Activated CD4-positive, alpha-beta T cell treated with anti-CD3 and anti-CD28 coated beads, Interleukin-2, amount 10 ng/mL, durations not matched to agents 7 days and 5 days (primary cell): ENCODE data around the gene DRD1. TPM values are rescaled to one million over a fixed set of nuclear protein-coding genes. Genes with fewer than 3 reads are reported as not detected.
A peak's percentile ranks its signal among the peaks of the same experiment; 100 is the strongest.
"Not testable (repeated sequence)": the region's sequence is repeated elsewhere in the genome, so short reads cannot be mapped to it uniquely, and the experiment has no call there.

Experiments
- CTCF ChIA-PET: fragments of 350-600 bp; sonication (Branson Sonifier 250); formaldehyde crosslinking; loops from one replicate; lab custom pipeline; 2021; ENCODE audit warnings: antibody characterized with exemption; lab: Charles Lee
- POLR2A ChIA-PET: fragments of 350-600 bp; sonication (Branson Sonifier 250); formaldehyde crosslinking; loops from one replicate; lab custom pipeline; 2021; ENCODE audit warnings: antibody characterized with exemption; lab: Charles Lee
- DNase-seq: peaks from one replicate; pipeline ENCODE4 v3.0.0-alpha.2; 2020
- H3K27ac Mint-ChIP-seq: one replicate; pipeline ENCODE4 v1.8.0; 2021; ENCODE audit warnings: mild to moderate bottlenecking, moderate library complexity, mixed read lengths
- H3K27me3 Mint-ChIP-seq: one replicate; pipeline ENCODE4 v1.8.0; 2021; ENCODE audit warnings: mixed read lengths
- H3K36me3 Mint-ChIP-seq: one replicate; pipeline ENCODE4 v1.8.0; 2021; ENCODE audit warnings: low read depth, mixed read lengths
- H3K4me1 Mint-ChIP-seq: one replicate; pipeline ENCODE4 v1.8.0; 2021; ENCODE audit warnings: mixed read lengths
- H3K4me3 Mint-ChIP-seq: one replicate; pipeline ENCODE4 v1.8.0; 2021; ENCODE audit warnings: mild to moderate bottlenecking, moderate library complexity, mixed read lengths
- H3K9me3 Mint-ChIP-seq: one replicate; pipeline ENCODE4 v1.8.0; 2021; ENCODE audit warnings: mixed read lengths
- total RNA-seq, 2 experiments: library from RNA; stranded (reverse); gene quantifications; one replicate each; pipeline ENCODE4 v1.2.3, GENCODE V29; 2021

Gene DRD1
- total RNA-seq, 2 experiments from 2014 or later = not detected

GRCh38 chr5:175465282-175465681, 21.3 kb upstream of the DRD1 start:
- Mint-ChIP-seq H3K27me3 (peaks cover 14% of the 10 kb centered on the region), H3K4me3 (no peak overlapping the region)

GRCh38 chr5:175464942-175465233, 20.9 kb upstream of the DRD1 start:
- no peak overlapping the region for H3K4me3 Mint-ChIP-seq
- H3K9me3 Mint-ChIP-seq = no peaks in the 10 kb centered on the region
- peak overlapping the region; percentile 65 for H3K27ac Mint-ChIP-seq
- no peaks in the 10 kb centered on the region for H3K36me3 Mint-ChIP-seq
- ChIA-PET CTCF (interaction anchor here (0.9 to 2.9 kb wide), 13 partner anchors 9 to 71 kb away, joined by 3 to 31 read pairs (median 4); partner anchors contain the start of gene SFXN1), POLR2A (interaction anchor here (0.9 kb wide), 1 partner anchor 13 kb away, joined by 5 read pairs; the partner anchor contains the start of gene SFXN1)
- peaks cover 12% of the 10 kb centered on the region for H3K27me3 Mint-ChIP-seq
- H3K4me1 Mint-ChIP-seq = peaks cover 9% of the 10 kb centered on the region
- no peak for DNase-seq

More at GRCh38 chr5:175465282-175465681, 21.3 kb upstream of the DRD1 start:
- ChIA-PET CTCF (interaction anchor here (0.9 to 2.9 kb wide), 13 partner anchors 9 to 71 kb away, joined by 3 to 31 read pairs (median 4); partner anchors contain the start of gene SFXN1), POLR2A (interaction anchor here (0.9 kb wide), 2 partner anchors 13 kb away, joined by 4 to 5 read pairs; partner anchors contain the start of gene SFXN1)
- Mint-ChIP-seq H3K4me1 (peaks cover 9% of the 10 kb centered on the region), H3K36me3 (no peaks in the 10 kb centered on the region), H3K9me3 (no peaks in the 10 kb centered on the region), H3K27ac (no peak overlapping the region)
- DNase-seq = no peak

DNA sequence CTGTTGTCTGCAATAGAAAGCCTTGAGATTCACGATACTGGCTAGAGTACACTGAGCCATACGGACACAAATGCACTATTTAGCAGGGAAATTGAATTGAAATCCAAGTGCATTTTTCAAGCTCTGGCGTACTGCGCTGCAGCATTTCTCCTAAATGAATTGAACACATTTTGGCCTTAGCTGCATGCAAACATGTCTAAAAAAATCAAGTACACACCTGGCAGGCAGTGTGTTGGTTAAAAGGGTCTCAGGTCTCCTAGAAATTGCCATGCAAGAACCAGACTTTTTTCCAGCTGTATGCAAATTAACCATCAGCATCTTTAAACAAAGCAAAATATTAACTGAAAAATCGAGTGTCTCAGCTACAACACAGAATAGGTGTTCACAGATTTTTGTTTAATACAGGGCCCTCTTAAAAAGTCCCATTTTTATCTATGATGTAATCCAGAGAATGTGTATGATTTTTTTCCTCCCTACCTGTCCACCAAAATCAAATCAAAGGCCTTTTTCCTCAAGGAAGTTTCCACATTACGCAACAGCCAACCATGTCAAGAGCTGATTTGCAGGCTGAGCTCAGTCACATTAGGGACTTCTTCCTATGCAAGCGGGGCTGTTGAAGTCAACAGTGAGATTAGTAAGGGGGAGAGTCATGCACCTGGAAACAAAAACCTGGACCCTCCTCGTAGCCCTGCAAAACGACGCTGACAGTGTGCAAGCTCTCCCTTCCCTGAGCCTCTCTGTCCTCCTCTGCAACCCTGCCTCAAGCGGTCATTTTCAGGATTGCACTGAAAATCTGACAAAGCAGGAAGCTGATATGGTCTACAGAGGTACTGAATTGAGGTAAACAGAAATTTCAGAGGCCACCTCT, 20.3 kb upstream of the DRD1 start:
- CTCF ChIA-PET = interaction anchor here (0.5 to 2.9 kb wide), 13 partner anchors 8 to 906 kb away, joined by 3 to 31 read pairs (median 4); partner anchors contain the start of gene SFXN1
- Mint-ChIP-seq H3K27ac (peak overlapping the region; percentile 65), H3K9me3 (no peaks in the 10 kb centered on the region), H3K27me3 (peaks cover 14% of the 10 kb centered on the region), H3K4me1 (peaks cover 9% of the 10 kb centered on the region), H3K36me3 (no peaks in the 10 kb centered on the region), H3K4me3 (no peak overlapping the region)
- DNase-seq = peak; percentile 80
- POLR2A ChIA-PET = interaction anchor here (0.6 to 0.9 kb wide), 2 partner anchors 14 to 37 kb away, joined by 5 to 14 read pairs; partner anchors contain the start of gene SFXN1

- peaks cover 9% of the 10 kb centered on the region for H3K4me1 Mint-ChIP-seq
- no peaks in the 10 kb centered on the region for H3K9me3 Mint-ChIP-seq
- peaks cover 16% of the 10 kb centered on the region for H3K27me3 Mint-ChIP-seq
- no peak for DNase-seq
- H3K27ac Mint-ChIP-seq = no peak overlapping the region
- CTCF ChIA-PET = interaction anchor here (1.7 to 2.9 kb wide), 3 partner anchors 10 to 70 kb away, joined by 4 to 31 read pairs (median 7); partner anchors contain the start of gene SFXN1
- no peak overlapping the region for H3K4me3 Mint-ChIP-seq
- no peaks in the 10 kb centered on the region for H3K36me3 Mint-ChIP-seq
- POLR2A ChIA-PET = no interaction called here
These were observed 19.7 kb upstream of the DRD1 start for GRCh38 chr5:175463641-175464040.

GRCh38 chr5:175461370-175461769, 17.4 kb upstream of the DRD1 start:
- H3K4me1 Mint-ChIP-seq = peaks cover 14% of the 10 kb centered on the region
- DNase-seq = no peak
- no peaks in the 10 kb centered on the region for H3K36me3 Mint-ChIP-seq
- no peak overlapping the region for H3K4me3 Mint-ChIP-seq
- ChIA-PET CTCF (interaction anchor here (0.7 to 1.1 kb wide), 2 partner anchors 32 to 434 kb away, joined by 3 to 5 read pairs; no protein-coding TSS in a partner anchor), POLR2A (no interaction called here)
- H3K27me3 Mint-ChIP-seq = peaks cover 8% of the 10 kb centered on the region
- H3K9me3 Mint-ChIP-seq = no peaks in the 10 kb centered on the region
- H3K27ac Mint-ChIP-seq = no peak overlapping the region

DNA sequence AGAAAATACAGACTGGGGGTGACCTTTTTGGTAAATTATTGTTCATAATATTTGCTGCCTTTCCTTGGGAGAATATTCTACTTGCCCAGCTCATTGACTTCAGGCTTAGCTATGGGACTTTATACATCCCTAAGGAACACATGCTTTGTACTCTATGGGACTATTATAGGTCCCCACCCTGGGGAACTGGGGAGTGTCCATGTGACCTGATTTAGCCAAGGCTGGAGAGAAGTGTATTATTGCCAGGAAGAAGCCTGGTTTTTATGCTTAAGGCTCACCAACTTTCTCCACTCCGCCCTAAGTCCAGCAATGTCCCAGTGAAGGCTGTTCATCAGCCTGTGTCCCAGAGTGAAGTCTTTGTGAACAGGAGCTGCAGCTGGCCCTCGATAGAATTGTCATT, 16.6 kb upstream of the DRD1 start:
- Mint-ChIP-seq H3K27me3 (peaks cover 9% of the 10 kb centered on the region), H3K4me3 (no peak overlapping the region), H3K9me3 (no peaks in the 10 kb centered on the region), H3K4me1 (peaks cover 14% of the 10 kb centered on the region), H3K36me3 (no peaks in the 10 kb centered on the region), H3K27ac (no peak overlapping the region)
- ChIA-PET CTCF (interaction anchor here (1.1 kb wide), 1 partner anchor 33 kb away, joined by 3 read pairs; no protein-coding TSS in a partner anchor), POLR2A (no interaction called here)
- DNase-seq = no peak

DNA sequence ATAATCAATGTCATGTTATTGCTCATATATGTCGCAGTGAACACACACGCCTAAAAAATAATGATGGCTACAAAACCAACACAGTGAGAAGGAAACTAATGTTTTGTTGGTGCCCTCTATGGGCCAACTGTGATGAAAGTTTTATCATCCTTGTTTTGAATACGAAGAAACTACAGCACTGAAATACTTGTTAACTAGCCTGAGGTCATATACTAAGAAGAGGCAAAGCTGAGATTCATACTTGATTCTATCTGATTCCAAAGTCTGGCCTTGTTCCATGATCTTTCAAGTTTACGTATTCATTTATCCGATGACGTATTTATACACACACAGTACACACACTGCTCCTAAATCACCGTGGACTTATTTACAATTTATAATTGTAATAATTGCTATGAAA, 16.1 kb upstream of the DRD1 start:
- peaks cover 10% of the 10 kb centered on the region for H3K4me1 Mint-ChIP-seq
- no peaks in the 10 kb centered on the region for H3K36me3 Mint-ChIP-seq
- peaks cover 11% of the 10 kb centered on the region for H3K27me3 Mint-ChIP-seq
- H3K27ac Mint-ChIP-seq = no peak overlapping the region
- ChIA-PET POLR2A (no interaction called here), CTCF (interaction anchor here (1.1 kb wide), 1 partner anchor 33 kb away, joined by 3 read pairs; no protein-coding TSS in a partner anchor)
- H3K4me3 Mint-ChIP-seq = no peak overlapping the region
- DNase-seq = no peak
- no peaks in the 10 kb centered on the region for H3K9me3 Mint-ChIP-seq

DNA sequence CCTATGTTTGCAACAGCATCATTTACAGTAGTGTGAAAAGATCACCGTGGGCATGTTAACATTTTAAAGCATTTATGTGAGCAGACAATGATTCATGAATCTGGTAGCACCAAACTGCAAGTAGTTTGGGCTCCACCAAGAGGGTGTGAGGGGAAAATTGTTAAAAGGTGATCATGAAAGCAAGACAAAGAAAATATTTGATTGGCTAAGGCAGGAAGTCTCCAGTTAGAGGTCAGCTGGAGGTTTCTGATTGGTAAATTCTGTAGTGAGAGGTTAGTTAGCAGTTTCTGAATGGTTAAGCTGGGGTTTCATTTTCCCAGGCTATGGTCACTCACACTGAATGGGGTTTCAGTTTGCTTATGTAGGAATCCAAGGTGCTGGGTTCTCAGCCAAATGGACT, 13.5 kb upstream of the DRD1 start:
- Mint-ChIP-seq H3K9me3 (no peaks in the 10 kb centered on the region), H3K27me3 (peaks cover 24% of the 10 kb centered on the region), H3K4me3 (no peak overlapping the region), H3K4me1 (peaks cover 5% of the 10 kb centered on the region), H3K36me3 (no peaks in the 10 kb centered on the region), H3K27ac (no peak overlapping the region)
- ChIA-PET CTCF (interaction anchor here (0.6 kb wide), 1 partner anchor 1572 kb away, joined by 4 read pairs; no protein-coding TSS in a partner anchor), POLR2A (no interaction called here)
- DNase-seq = no peak

DNA sequence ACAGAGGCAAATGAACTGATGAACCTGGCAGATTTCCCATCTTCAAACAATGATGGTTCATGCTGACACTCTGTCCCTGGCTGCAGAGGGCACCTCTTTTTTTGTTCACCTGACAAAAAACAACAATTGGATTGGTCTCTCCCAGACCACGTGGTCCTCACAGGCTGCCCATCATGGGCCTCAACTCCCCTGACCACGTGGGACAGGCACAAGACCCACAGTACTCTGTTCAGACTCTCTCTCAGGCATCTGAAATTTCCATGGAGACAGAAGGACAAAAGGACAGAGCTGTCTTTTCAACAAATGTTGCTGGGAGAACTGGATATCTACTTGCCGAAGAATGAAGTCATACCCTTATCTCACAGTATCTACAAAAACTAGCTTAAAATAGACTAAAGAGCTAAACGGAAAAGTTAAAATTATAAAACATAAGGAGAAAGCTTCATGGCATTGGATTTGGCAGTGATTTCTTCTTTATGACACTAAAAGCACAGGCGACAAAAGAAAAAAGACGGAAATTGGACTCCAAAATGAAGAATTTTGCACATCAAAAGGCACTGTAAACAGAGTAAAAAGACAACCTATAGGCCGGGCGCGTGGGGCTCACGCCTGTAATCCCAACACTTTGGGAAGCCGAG, 12.2 kb upstream of the DRD1 start:
- no peak for DNase-seq
- no peaks in the 10 kb centered on the region for H3K36me3 Mint-ChIP-seq
- H3K27ac Mint-ChIP-seq = no peak overlapping the region
- no peak overlapping the region for H3K4me3 Mint-ChIP-seq
- H3K4me1 Mint-ChIP-seq = peaks cover 5% of the 10 kb centered on the region
- ChIA-PET CTCF (interaction anchor here (1.8 kb wide), 1 partner anchor 9 kb away, joined by 7 read pairs; no protein-coding TSS in a partner anchor), POLR2A (no interaction called here)
- peaks cover 32% of the 10 kb centered on the region for H3K27me3 Mint-ChIP-seq
- no peaks in the 10 kb centered on the region for H3K9me3 Mint-ChIP-seq

DNA sequence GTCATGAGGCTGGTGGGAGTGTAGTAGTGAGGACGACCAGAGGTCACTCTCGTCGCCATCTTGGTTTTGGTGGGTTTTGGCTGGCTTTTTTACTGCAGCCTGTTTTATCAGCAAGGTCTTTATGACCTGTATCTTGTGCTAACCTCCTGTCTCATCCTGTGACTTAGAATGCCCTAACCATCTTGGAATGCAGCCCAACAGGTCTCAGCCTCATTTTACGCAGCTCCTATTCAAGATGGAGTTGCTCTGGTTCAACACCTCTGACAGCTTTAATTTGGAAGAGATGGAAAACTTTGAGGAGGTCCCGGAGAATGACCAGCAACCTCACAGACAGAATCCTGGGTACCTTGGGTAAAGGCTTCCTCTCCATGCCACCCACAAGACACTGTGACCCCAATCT, 10.4 kb upstream of the DRD1 start:
- H3K36me3 Mint-ChIP-seq, CTCF ChIA-PET, H3K27ac Mint-ChIP-seq, H3K9me3 Mint-ChIP-seq, DNase-seq, H3K4me1 Mint-ChIP-seq, H3K4me3 Mint-ChIP-seq, POLR2A ChIA-PET: not testable (repeated sequence)
- H3K27me3 Mint-ChIP-seq = peaks cover 42% of the 10 kb centered on the region

GRCh38 chr5:175452166-175452565, 8.2 kb upstream of the DRD1 start:
- ChIA-PET POLR2A (no interaction called here), CTCF (interaction anchor here (1.1 to 1.3 kb wide), 2 partner anchors 8 to 13 kb away, joined by 3 read pairs; partner anchors contain the start of gene DRD1)
- Mint-ChIP-seq H3K36me3 (no peaks in the 10 kb centered on the region), H3K27me3 (peaks cover 57% of the 10 kb centered on the region), H3K4me1 (peaks cover 2% of the 10 kb centered on the region), H3K9me3 (no peaks in the 10 kb centered on the region), H3K4me3 (no peak overlapping the region), H3K27ac (no peak overlapping the region)
- DNase-seq = no peak

DNA sequence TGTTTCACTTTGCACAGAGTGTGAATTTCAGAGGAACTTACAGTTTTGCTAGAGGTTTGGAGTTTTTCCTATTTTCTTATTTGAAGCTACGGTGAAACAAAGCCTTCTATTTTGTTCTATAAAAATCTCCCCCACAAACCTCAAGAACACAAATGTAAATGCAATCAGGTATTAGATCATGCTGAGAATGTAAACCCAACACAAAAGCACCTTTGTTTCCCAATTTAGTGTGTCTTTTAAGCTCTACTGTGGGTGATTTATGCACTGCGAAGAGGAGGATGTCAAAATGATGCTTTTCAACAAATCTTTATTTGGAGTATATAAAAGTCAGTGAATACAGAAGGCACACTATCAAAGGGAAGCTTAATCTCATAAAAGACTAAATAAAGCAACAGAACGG, 4.3 kb upstream of the DRD1 start:
- Mint-ChIP-seq H3K36me3 (no peaks in the 10 kb centered on the region), H3K4me3 (no peak overlapping the region), H3K4me1 (peaks cover 6% of the 10 kb centered on the region), H3K27ac (no peak overlapping the region), H3K27me3 (peaks cover 69% of the 10 kb centered on the region), H3K9me3 (no peaks in the 10 kb centered on the region)
- DNase-seq = no peak
- ChIA-PET CTCF (no interaction called here), POLR2A (no interaction called here)
